GM21447 (cell line): ENCODE results near the gene DLG1.
A peak's percentile ranks its signal among the peaks of the same experiment; 100 is the strongest.

Source experiments
- ATAC-seq: cut with Tn5 transposase; IDR thresholded peaks from one replicate; pipeline ENCODE4 v1.9.1; 2021; ENCODE audit not compliant: unreplicated experiment

DLG1 gene

DNA sequence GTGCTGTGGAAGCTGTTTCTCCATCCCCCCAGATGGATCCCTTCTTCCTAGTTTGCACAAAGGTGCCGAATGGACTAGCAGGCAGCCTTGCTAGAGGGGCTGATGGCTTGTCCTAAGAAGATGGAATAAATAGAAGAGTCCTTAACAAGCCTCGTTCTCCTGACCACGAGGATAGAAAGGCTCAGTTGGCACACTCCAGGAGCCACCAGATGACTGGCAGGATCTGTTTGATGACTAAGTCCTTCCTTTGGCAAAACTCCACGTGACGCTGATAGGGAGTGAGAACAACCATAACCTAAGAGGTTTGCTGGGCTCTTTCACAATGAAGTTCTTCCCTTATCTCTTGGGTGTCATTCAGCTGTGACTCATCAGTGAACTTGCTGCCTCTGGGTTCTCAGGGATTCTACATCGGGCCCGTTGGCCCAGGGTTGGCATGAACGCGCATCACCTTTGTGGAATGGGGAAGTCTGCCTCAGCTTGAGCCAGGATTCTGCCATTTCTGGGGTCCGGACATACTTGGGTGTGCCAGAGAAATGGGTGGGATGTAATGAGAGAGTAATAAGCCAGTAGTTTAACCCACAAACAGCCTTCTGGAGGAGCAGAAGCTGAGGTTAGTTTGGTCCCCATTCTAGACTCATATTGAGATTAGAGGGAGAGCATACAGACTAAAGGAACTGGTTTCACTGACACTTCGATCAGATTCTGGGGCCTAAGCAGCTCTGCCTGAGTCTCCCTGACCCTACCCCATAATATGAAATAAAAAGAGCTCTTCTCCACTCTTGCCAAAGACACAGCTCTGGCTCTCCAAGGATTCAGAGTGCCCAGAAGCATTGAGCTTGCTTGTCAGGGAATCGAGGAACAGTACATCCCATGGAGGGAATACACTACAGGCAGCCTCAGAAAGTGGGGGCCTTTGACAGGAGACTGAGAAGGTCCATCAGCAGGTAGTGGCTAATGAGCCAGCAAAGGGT, 266.8 kb downstream of the DLG1 start:
- no peak for ATAC-seq

GRCh38 chr3:197030379-197031314, 267.8 kb downstream of the DLG1 start:
- ATAC-seq: no peak

DNA sequence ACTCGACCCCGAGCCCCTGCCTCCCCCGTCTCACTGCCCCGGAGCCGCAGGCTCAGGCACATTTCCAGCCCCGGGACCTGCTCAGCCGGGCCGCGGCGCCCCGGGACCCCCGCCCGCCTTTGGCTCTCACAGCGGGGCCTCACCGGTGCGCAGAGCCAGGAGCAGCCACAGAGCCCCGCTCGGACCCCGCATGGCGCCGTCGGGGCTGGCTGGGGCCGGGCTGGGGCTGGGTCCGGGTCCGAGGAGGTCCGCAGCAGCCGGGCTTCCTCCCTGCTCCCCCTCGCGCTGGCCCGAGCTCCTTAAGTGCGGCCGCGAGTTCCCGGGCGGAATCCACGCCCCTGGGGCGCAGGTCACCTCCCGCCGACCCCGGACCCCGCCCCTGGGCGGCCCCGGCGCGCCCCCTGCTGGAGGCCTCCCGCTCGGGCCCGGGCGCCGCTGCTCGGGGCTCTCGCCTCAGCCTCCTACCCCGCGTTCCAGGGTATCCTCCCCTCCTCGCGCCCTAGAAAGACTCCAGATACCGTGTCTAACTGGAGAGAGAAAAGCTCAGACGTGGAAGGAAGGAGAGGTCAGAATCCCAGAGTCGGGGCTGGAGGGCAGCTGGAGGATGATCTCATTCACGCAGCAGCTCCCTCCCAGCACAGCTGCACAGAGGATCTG, 268.8 kb downstream of the DLG1 start, which contains the start of gene MELTF:
TSS of gene MELTF (minus strand) at position 307 of the 657 bp plus-strand sequence. CDS start at position 192, 115 bp downstream.
- peak; percentile 64 for ATAC-seq

DNA sequence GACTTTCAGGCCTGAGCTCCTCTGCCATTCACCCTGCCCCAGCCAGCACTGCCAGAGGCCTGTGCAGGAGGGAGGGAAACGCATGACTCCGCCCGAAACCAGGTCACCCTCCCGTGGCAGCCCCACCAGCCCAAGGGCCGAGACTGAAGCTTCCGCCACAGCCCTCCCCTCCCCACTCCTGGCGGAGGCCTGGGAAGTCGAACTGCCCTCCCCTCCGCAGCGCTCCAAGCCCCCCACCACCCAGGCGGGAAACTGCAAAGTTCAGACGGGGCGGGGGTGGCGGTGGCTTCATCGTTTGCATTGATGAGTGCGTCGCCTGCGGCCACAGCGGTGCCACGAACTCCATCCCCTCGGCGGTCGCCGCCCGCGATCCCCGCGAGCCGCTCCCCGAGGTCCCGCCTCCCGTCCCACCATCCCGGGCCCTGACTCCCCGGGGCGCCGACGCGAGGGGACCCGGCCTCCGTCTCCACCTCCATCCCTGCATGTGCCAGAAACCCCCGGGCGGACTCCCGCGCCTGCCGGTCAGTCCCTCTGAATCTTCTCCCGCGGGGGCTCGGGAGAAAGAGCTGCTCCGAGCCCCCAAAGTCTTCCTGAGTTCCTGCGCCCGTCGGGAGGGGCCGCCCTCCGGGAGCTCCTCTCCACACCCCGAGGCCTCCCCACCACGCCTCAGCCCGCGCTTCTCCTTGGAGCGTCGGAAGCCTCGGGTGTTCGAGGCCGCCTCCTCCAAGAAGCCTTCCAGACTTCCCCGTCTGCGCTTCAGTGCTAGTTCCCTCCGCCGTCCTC, 269.5 kb downstream of the DLG1 start:
- ATAC-seq: peak; percentile 46

DNA sequence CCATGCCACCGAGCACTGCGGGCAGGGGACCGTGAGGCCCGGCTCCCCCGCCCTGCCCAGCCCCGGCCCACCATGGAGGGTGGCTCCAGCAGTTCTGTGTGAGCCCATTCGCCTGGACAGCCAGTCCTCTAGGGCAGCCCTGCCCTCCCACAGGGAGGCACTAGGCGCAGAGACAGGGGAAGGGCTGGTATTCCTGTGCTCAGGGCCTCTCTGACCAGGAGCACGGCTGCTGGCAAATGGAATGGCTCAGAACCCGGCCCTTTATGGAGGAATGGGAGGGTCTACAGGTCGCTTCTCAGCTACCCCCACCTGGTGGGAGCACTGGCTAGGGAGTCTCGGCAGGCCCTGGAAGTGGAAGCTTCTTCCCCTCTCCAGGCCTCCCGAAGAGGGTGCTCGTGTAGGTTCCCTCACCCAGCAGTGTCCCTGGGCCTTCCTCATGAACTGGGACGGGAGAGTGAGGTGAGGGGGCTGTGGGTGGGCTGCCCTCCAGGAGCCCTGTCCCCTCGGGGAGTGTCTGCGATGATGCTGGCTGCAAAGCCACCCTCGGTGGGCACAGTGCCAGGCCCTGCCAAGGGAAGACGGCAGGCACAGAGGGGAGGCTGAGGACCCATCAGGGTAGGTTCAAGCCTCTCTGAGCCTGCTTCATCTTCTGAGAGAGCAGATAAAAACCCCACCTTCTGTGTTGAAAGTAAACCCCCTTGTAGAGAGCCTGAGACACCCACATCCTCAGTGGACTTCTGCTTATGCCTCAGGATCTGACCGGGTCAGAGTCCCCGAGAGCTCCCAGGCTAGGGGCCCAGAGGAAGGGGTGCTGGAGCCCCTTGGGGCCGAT, 270.3 kb downstream of the DLG1 start:
- no peak for ATAC-seq

- ATAC-seq: no peak
Observed at GRCh38 chr3:197027151-197027895, 271.1 kb downstream of the DLG1 start.

DNA sequence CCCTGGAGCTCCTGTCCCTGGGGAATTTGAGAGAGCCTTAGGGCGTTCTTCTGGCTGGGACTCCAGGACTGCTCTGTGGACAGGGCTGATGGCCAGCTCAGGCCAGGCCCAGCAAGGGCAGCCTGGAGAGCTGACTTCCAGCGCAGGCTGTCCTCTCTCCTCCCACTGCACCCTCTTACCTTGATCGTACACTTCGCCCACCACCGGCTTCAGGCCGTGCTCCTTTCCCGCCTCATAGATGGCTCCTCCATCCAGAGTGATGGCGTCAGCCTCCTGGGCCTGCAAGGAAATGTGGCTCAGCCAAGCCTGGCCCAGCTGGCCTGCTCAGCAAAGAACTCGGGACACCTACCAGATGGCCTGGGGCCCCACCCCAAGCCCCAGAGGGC, 271.9 kb downstream of the DLG1 start:
- no peak for ATAC-seq

- no peak for ATAC-seq
Observed at GRCh38 chr3:197025736-197026480, 272.5 kb downstream of the DLG1 start.

DNA sequence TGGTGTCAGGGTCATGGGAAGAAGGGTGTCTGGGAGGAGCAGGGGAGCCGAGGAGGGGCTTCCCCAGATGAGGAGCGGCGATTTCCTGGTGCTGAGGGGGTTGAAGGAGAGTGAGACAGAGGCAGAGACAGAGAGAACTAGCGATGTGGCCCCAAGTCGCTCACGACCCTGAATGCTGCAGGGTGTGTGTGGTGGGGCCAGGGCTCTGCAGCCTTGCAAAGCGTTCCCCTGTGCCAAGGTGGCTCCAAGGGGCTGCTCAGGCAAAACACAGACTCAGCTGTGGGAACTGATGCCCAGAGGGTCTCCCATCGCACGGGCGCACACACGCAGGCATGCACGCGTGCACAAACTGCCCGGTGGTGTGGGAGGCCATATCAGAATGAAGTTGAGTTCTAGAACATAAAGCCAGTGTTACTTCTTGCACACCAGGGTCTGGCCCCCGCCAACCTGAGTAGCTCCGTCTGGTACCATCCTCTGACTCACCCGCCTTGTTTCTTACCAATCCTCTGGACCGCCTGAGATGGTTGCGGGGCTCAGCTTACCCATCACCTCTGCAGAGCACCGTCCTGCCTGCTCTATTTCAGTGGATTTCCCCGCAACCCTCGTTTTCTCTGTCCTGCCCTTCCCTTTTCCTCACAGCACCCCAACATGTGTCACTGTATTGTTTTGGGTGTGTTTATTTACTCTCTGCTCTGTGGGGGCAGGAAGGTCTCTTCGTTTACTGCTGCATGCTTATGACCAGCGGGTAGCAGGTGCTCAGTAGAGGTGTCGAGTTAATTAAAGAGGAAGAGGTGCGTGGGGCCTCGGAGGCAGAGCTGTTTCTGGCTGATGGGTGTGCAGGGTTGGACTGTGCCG, 273.3 kb downstream of the DLG1 start:
- ATAC-seq: no peak

DNA sequence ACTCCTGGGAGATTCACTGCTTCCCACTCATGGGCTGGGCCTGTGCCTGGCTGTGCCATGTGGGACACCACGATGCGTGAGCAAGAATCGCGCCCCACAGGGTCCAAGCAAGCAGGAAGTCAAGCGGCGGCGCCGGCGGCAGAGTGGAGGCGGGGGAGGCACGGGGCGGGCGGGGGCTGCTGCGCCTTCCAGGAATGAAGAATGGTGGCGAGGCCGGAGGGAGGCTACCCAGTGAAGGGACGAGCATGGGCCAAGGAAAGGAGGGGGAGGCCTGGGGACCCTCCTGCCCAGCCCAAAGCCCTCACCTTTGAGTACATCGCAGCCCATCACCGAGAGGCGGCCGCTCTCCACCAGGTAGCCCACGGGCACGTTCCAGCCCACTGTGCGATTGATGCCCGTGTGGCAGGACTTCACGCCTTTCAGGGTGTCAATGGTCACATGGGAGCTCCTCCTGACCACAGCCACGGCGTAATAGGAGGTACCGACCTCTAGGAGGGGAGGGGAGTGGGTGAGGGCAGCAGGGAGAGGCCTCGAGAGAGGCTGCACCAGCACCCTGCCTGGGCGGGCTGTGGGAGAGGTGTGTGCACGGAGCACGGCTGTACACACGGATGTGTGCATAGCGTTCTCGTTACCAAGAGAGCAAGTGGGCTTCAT, 274.3 kb downstream of the DLG1 start:
- ATAC-seq: no peak

GRCh38 chr3:197023241-197023997, 275.0 kb downstream of the DLG1 start:
- ATAC-seq: peak; percentile 63

DNA sequence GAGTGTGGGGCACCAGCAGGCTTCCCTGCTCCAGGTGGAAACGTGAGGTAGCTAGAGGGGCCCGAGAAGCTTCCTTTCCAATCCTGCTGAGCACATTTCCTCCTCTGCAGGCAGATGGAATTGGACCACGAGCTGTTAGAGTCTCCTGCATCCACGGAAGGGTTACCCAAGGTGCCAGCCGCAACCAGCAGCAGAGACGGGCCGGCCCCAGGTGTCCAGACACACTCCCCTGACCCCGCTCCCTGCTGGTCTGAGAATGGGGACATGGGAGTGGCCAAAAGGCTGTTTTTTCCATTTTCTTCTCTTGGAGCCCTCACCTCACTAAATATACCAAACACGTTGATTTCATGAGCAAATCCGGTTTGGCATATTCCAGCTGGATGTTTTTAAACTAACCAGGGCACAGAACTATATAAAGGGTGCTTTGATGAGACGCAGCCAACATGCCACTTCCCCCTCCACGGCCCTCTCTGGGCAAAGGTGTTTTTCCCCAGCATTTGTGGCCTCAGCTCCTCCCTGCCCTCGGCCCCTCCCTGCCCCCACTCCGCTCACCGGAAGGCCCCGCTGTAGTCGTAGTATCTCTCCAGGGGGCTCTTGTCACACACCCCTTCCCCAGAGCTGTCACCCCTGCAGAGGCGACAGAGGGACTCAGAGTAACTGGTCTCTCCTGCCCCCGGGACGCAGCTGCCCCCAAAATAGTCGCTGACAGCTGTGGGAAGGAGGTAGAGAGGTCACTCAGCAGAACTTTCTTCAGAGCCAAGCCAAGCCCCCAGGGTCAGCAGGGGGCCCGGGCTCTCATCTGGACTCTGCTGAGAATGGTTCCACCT, 275.8 kb downstream of the DLG1 start:
- no peak for ATAC-seq

GRCh38 chr3:197021729-197022404, 276.5 kb downstream of the DLG1 start:
- ATAC-seq: no peak

DNA sequence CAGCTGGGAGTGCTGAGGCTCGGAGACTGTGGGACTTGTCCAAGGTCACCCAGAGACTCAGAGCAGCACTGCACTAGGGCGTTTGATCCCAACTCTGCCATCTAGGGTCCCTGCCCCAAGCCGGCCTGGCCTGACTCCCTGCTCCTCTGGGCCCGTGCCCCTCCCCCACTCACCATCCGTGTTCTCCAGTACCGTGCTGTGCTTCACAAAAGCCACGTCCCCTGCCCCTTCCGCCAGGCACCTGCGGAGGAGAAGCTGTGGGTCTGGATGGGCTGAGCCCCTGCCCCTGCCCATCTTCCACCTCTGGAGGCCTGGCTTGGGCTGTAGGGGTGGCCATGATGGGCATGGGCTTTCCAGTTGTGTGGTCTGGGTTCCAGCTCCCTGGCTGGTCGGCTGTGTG, 277.2 kb downstream of the DLG1 start:
- no peak for ATAC-seq
